Stimulated activated naive CD4-positive, alpha-beta T cell (primary cell): Measurements from ENCODE around the gene DRC7.
"Not testable (repeated sequence)": the region's sequence is repeated elsewhere in the genome, so short reads cannot be mapped to it uniquely, and the experiment has no call there.

Experiments used
- DNase-seq, 6 experiments: peaks; one replicate each; lab custom pipeline; 2025; lab: John Stamatoyannopoulos, UW

Gene DRC7

GRCh38 chr16:57693550-57693949 is 1.1 kb upstream of the DRC7 start:
- DNase-seq, result no peak

GRCh38 chr16:57694231-57694724 is 328 bp upstream of the DRC7 start:
- no peak for DNase-seq

- DNase-seq, result no peak
These were observed 1.1 kb downstream of the DRC7 start for GRCh38 chr16:57695680-57696069.

- no peak for DNase-seq
These were observed 1.6 kb downstream of the DRC7 start for GRCh38 chr16:57696240-57696639.

- DNase-seq, result no peak
These were observed 3.4 kb downstream of the DRC7 start for GRCh38 chr16:57697896-57698537.

GRCh38 chr16:57698812-57699405 is 4.3 kb downstream of the DRC7 start:
- no peak for DNase-seq

GRCh38 chr16:57699481-57699880 is 4.9 kb downstream of the DRC7 start:
- DNase-seq, result no peak

GRCh38 chr16:57699899-57700298 is 5.3 kb downstream of the DRC7 start:
- DNase-seq, result no peak

- no peak for DNase-seq
These were observed 6.4 kb downstream of the DRC7 start for GRCh38 chr16:57700781-57701551.

- no peak for DNase-seq
These were observed 7.3 kb downstream of the DRC7 start for GRCh38 chr16:57701759-57702371.

GRCh38 chr16:57703416-57704010 is 8.9 kb downstream of the DRC7 start:
- DNase-seq, result no peak

GRCh38 chr16:57704011-57704904 is 9.7 kb downstream of the DRC7 start:
- DNase-seq, result no peak

GRCh38 chr16:57704905-57705852 is 10.6 kb downstream of the DRC7 start:
- no peak for DNase-seq

GRCh38 chr16:57706717-57707116 is 12.1 kb downstream of the DRC7 start:
- DNase-seq, result no peak

GRCh38 chr16:57707331-57707730 is 12.7 kb downstream of the DRC7 start:
- no peak for DNase-seq

GRCh38 chr16:57708168-57708567 is 13.6 kb downstream of the DRC7 start:
- no peak for DNase-seq

GRCh38 chr16:57709663-57710062 is 15.1 kb downstream of the DRC7 start:
- no peak for DNase-seq

- DNase-seq, result no peak
These were observed 16.7 kb downstream of the DRC7 start for GRCh38 chr16:57711346-57711745.

GRCh38 chr16:57711993-57712392 is 17.4 kb downstream of the DRC7 start:
- no peak for DNase-seq

- DNase-seq, result not testable (repeated sequence)
These were observed 18.0 kb downstream of the DRC7 start for GRCh38 chr16:57712569-57712968.
